NCI-H524 (cell line): ENCODE results near the gene QARS1.

ENCODE experiments used
- DNase-seq, 2 experiments: peaks; one replicate each; lab custom pipeline; 2025; lab: John Stamatoyannopoulos, UW

Gene QARS1

DNA sequence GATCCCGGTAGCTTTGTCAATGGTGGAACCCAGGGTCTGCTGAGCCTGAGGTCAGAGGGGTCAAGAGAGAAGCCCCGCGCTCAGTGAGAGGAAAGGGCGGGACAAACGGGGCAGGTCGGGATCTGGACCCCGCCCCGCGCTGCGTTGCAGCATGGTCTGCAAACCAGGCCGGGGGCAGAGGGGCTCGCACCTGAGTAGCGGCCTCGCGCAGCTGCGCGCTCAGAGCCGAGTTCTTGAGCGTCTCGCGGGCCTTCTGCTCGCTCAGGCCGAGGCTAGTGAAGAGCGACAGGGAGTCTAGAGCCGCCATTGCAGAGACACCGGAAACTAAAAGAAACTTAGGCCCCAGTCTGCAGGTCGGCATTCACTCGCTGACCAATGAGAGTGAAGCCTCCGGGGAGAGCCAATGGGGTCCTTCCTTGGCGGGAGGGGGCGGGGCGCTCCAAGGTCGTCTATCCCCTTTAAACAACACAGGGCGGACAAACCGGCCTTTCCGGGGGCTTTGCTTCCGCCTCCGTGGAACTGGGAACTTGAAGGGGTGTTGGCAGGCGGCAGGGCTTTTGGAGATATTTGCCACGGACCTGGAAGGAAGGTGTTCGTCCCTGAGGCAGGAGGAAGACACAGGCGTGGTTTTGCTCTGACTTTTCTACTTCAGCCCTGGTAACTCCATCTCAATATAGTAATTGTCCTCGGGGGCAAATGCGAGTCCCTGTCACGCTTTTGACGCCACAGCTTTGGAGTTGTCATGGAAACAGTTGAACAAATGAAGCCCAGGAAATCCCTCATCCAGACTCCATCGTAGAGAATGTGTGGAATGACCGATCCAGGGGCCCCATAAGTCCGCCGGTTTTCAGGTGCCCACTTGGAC is at the start of gene QARS1:
QARS1 (minus strand) TSS at position 331 of the 865 bp plus-strand sequence; CDS start at position 307, 24 bp downstream.
- DNase-seq, result peak; percentile 80 to 90

DNA sequence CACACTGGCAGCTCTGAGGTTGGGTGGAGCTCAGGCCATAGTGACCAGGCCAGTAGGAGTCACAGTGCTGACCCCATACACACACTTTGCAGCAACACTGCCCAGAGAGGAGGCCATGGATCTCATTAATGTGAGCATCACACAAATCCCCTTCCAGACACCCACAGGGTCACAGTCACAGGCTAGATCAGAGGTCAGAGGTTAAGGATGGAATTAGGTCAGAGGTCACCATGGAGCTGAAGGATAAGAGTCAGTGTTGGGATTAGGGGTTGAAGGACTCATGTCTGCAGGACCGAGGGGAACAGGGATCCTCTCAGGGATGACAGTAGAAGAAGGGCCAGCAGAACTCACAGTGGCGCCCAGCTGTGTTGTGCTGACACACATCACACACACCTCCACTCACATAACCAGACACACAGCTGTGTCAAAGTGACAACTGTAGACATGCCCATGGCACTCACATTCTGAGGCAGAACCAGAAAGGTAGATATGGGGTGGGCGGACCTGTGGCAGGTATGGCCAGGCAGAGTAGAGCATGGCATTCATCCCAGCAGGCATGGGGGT is 48.9 kb upstream of the QARS1 start:
- DNase-seq, result no peak

DNA sequence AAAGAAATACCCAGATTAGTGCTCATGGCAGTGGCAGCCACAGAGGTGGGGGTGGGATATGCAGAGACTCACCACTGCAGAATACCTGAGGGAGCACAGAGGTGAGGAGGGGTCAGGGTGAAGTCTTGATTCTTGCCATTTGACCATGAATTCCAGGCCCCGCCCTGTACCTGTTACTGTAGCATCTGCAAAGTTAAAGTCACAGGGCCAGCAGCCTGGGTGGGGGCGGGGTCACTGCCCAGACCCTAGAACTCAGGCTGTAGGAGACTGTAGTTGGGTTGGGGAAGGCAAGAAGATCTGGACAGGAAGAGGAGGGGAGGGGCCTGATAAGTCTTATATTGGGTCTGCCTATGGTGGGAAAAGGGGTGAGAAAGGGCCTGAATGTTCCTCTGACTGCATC is 47.1 kb upstream of the QARS1 start:
- no peak for DNase-seq

DNA sequence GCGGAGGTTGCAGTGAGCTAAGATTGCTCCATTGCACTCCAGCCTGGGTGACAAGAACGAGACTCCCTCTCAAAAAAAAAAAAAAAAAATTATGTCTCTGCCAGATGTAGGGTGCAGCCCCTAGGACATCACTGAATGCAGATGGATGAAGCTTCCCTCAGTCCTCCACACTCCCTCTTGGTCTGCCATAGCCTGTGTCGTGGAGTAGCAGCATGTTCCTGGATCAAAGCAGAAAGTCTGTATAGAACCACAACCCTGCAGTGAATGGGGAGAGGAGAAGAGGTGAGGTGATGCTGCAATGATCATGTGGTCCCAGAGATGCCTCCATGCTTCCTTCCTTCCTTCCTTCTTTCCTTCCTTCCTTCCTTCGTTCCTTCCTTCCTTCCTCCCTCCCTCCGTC is 43.6 kb upstream of the QARS1 start:
- DNase-seq, result no peak

DNA sequence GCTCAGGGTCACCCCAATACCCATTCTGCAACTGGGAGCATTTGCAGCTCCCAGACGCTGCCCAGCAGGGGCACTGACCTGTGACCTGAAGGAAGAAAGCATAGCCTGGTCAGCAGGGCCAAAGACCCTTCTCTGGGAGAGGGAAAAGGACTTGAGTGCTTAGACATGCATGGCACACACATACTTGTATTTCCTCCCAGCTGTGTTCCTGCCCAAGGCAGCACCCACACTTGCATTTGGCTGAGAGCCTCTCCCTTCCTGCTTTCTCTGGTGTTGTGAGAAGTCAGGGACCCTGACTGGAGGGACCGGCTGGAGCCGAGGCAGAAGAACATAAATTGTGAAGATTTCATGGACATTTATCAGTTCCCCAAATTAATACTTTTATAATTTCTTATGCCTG is 35.5 kb upstream of the QARS1 start:
- DNase-seq, result no peak

DNA sequence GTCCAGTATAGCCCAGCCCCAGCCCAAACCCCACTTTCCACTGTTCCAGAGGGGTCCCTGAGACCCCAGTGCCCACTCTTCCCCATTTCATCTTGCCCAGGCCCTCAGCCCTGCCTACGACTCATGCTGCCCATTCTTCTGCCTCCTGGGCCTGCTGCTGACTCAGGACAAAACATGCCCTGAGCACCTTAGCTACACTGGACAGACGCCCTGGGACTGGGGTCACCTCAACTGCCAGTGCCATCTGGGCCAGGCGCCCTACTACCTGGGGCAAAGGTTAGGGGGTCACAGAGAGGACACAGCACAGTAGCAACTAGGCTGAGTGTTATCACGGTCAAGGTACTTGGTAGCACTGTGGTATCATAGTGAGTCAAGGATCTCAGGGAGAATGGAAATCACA is 30.9 kb upstream of the QARS1 start:
- no peak for DNase-seq

DNA sequence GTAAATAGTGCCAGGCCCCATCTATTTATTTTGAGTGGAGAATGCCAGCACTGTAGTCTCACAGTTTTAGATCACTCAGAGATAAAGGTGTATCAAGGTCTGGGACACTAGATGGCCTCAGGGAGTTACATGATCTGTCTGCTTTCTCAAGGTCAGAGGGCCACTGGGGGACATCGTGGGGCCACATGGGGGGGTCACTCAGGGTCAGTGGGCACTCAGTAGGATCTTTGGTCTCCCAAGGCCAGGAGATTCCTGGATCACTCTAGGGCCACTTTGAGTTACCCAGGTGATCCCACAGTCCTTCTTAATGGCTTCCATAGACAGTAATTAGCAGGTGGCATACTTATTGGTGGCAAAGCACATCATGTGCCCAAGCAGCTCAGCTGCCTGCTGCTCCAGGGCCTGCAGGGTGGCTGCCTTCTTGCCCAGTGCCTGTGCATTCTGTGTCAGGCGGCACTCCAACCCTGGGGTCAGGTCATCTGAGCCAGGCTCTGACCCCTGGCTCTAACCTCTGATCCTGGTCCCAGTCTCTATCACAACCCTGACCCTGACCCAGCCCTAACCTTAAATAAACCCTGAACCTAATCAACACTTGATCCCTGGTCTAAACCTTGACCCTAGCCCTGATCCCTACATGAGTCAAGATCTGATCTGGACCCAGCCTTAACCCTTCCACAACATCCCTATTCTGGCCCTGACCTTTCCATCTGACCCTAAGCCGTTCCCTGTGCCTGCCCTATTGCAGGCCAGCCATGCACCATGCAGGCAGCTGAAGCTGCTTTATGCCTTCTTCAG is 30.1 kb upstream of the QARS1 start:
- DNase-seq, result no peak

DNA sequence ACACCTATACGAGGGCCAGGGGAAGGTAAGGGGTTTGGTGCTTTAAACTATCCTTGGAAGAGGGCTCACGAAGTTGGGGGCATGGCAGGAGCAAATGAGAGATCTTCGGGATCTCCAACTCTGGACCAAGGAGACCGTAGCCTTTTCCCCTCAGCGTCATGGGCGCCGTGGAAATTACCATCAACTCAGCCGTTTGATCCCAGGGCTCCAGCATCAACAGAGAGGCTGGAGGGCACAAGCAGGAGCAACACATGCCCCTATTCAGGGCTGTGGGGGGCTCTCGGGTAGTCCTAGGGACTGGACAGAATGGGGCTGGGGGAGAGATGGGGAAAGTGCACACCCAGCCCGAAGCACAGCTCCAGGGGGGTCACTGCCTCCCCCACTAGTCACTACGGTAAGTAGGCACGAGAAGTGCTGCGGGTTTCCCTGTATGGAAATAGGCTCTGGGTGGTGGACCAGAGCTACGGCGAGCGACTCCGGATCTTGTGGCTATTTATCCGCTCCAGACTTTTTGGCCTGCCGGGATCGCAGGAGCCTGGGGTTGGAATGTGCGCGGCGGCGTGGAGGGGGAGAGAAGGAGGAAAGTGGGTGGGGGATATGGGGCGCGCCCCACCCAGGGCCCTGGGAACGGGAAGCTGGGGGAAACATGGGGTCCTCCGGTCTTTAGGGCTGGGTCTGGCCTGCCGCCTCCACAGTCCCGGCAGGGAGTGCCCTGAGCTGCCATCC is 28.8 kb upstream of the QARS1 start:
- peak; percentile 77 to 85 for DNase-seq

GRCh38 chr3:49132437-49133225 is 28.1 kb upstream of the QARS1 start, which contains the start of gene LAMB2:
TSS of gene LAMB2 (minus strand) at chr3:49133050. CDS start at chr3:49132867, 183 bp downstream.
- DNase-seq, result peak; percentile 20 to 50

GRCh38 chr3:49132073-49132436 is 27.5 kb upstream of the QARS1 start:
- DNase-seq, result no peak

GRCh38 chr3:49131576-49131975 is 27.0 kb upstream of the QARS1 start:
- no peak for DNase-seq

- DNase-seq, result no peak
Measured at GRCh38 chr3:49131040-49131439, 26.5 kb upstream of the QARS1 start.

- no peak for DNase-seq
Measured at GRCh38 chr3:49124991-49125670, 20.6 kb upstream of the QARS1 start.

DNA sequence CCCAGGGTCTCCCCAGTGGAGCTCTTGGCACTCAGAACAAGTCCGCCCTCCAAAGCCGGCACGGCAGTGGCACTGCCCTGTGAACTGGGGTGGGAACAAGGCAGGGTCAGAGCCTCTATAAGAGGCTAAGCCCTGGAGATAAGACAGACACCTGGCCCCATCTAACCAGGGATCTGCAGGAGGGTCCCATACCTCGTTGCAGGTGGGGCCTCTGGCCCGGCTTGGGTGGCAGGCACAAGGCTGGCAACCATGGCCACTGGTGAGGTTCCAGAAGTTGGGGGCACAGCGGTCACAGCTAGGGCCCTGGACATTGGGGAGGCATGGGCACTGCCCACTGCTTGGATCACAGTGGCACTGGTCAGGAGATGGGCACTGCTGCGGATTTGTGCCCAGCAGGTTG is 19.6 kb upstream of the QARS1 start:
- DNase-seq, result no peak

GRCh38 chr3:49123687-49124086 is 19.1 kb upstream of the QARS1 start:
- DNase-seq, result no peak

GRCh38 chr3:49122886-49123545 is 18.5 kb upstream of the QARS1 start:
- no peak for DNase-seq

DNA sequence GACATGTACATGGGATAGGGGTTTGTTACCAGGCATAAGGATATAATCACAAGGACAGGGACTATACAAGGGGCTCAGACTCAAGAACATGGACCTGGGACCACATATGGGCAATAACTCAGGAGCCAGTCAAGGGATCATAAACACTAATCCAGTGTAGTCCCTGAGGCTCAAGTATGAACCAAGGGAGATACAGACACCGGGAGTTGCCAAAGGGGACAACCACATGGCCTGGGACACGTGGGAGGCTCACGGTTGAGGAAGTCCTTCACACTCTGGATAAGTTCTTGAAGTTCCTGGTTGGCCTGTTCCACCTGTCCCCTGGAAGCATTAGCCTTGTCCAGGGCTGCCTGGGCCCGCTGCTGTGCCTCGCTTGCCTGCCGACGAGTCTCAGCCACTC is 17.9 kb upstream of the QARS1 start:
- DNase-seq, result no peak

DNA sequence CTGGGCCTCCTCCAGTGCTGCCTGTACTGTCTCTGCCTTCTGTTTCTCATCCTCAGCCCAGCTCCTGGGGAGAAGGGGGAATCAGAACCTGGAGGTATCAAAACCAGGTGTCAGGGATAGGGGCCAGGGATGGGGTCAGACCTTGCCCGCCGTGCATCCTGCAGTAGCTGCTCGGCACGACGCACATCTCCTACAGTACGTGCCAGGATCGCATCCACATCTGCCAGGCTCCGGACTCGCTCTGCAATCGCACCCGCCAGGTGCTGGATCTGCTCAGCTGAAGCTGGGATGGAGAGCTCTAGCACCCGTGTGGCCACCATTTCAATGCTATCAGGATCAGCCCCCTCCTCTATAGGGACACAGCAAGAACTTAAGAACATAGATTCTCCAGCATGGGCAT is 17.5 kb upstream of the QARS1 start:
- DNase-seq, result no peak

DNA sequence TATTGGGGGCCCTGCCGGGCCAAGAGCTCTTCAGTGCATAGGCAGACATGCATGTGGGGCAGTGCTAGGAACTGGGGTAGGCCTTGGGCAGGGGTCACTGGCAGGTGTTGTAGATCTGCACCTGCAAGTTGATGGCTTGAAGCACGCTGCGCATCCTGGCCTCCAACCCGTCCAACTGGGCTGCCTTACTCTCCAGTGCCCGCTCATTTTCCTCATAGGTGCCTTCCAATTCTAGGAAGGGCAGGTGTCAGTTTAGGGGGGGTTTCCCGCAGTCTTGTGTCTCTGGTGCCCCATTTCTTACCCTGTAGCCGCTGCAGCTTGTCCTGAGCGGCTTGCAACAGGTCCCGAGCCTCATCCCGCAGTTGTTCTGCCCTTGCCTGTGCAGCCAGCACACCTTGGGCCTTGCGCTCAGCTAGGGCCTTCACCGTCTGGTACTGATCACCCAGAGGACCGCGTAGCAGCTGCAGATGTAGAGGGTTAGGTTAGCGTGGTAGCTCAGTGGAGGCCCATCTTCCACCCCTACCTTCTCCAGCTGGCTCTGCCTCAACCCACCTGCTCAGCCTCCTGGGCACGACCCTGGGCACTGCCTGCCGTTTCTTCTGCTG is 16.7 kb upstream of the QARS1 start:
- no peak for DNase-seq
